Measurements from ENCODE around the gene TNRC6A.
"Not testable (repeated sequence)": the region's sequence is repeated elsewhere in the genome, so short reads cannot be mapped to it uniquely, and the experiment has no call there.

The TNRC6A gene

GRCh38 chr16:24789881-24790280 is 60.4 kb downstream of the TNRC6A start:
- no peak for DNase-seq (ENCODE audit: low read depth)
- no peak overlapping the region for H3K4me3 ChIP-seq (ENCODE audit: control insufficient read depth, low read depth, low read length)
- TF ChIP-seq CTCF (conservative IDR thresholded peaks at IDR 0.05; ENCODE audit: control insufficient read depth, insufficient read depth, low read depth, low read length): no peak

- H3K4me3 ChIP-seq (ENCODE audit: control insufficient read depth, low read depth, low read length): no peak overlapping the region
- DNase-seq (ENCODE audit: low read depth): peak; percentile 42
- TF ChIP-seq CTCF (conservative IDR thresholded peaks at IDR 0.05; ENCODE audit: control insufficient read depth, insufficient read depth, low read depth, low read length): peak; percentile 35
Observed at GRCh38 chr16:24800586-24800985, 71.1 kb downstream of the TNRC6A start.

- H3K4me3 ChIP-seq (ENCODE audit: control insufficient read depth, low read depth, low read length): no peak overlapping the region
- DNase-seq (ENCODE audit: low read depth): no peak
- no peak for TF ChIP-seq CTCF (conservative IDR thresholded peaks at IDR 0.05; ENCODE audit: control insufficient read depth, insufficient read depth, low read depth, low read length)
Observed at GRCh38 chr16:24801761-24802302, 72.4 kb downstream of the TNRC6A start.

- TF ChIP-seq CTCF (conservative IDR thresholded peaks at IDR 0.05; ENCODE audit: control insufficient read depth, insufficient read depth, low read depth, low read length): no peak
- DNase-seq (ENCODE audit: low read depth): no peak
- no peak overlapping the region for H3K4me3 ChIP-seq (ENCODE audit: control insufficient read depth, low read depth, low read length)
Observed at GRCh38 chr16:24805484-24805883, 76.0 kb downstream of the TNRC6A start.

- TF ChIP-seq CTCF (conservative IDR thresholded peaks at IDR 0.05; ENCODE audit: control insufficient read depth, insufficient read depth, low read depth, low read length): no peak
- H3K4me3 ChIP-seq (ENCODE audit: control insufficient read depth, low read depth, low read length): no peak overlapping the region
- no peak for DNase-seq (ENCODE audit: low read depth)
Observed at GRCh38 chr16:24807301-24807700, 77.8 kb downstream of the TNRC6A start.

- TF ChIP-seq CTCF (conservative IDR thresholded peaks at IDR 0.05; ENCODE audit: control insufficient read depth, insufficient read depth, low read depth, low read length): no peak
- H3K4me3 ChIP-seq (ENCODE audit: control insufficient read depth, low read depth, low read length): no peak overlapping the region
- no peak for DNase-seq (ENCODE audit: low read depth)
Observed at GRCh38 chr16:24810951-24811843, 81.7 kb downstream of the TNRC6A start.

- H3K4me3 ChIP-seq (ENCODE audit: control insufficient read depth, low read depth, low read length); DNase-seq (ENCODE audit: low read depth): not testable (repeated sequence)
Observed at GRCh38 chr16:24812813-24813212, 83.4 kb downstream of the TNRC6A start.

Measured in fibroblast of mammary gland (primary cell).